NK-92 (cell line): ENCODE results near the gene PRMT2.
"Not testable (repeated sequence)": the region's sequence is repeated elsewhere in the genome, so short reads cannot be mapped to it uniquely, and the experiment has no call there.

Experiments
- DNase-seq: peaks from one replicate; lab custom pipeline; 2025; ENCODE audit not compliant: unreplicated experiment; lab: John Stamatoyannopoulos, UW

PRMT2 gene

GRCh38 chr21:46617267-46618051, 18.0 kb upstream of the PRMT2 start:
- no peak for DNase-seq

- no peak for DNase-seq
Observed at GRCh38 chr21:46618738-46619379, 16.6 kb upstream of the PRMT2 start.

- no peak for DNase-seq
Observed at GRCh38 chr21:46619846-46620245, 15.6 kb upstream of the PRMT2 start.

DNA sequence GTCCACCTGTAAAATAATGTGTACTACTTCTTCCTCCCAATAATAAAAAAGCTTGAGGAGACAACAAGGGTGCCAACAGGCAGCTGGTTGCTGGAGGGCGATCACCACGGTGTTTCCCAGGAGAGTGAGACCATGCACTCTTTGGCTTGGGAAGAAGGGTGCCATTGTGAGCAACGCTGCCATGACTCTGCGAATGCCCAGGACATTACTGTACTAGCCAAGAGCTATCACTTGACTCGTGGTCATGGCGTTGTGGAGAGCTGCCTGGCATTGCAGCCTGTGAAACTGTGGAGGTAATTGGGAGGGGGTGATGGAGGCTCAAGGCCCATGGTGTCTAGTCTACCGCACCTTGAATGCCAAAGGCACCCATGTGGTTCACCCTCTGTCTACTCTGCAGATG, 14.6 kb upstream of the PRMT2 start:
- no peak for DNase-seq

- DNase-seq, result no peak
Observed at GRCh38 chr21:46621457-46622182, 13.9 kb upstream of the PRMT2 start.

- no peak for DNase-seq
Observed at GRCh38 chr21:46622226-46622625, 13.2 kb upstream of the PRMT2 start.

- no peak for DNase-seq
Observed at GRCh38 chr21:46624050-46624449, 11.4 kb upstream of the PRMT2 start.

- DNase-seq, result no peak
Observed at GRCh38 chr21:46625759-46626158, 9.7 kb upstream of the PRMT2 start.

DNA sequence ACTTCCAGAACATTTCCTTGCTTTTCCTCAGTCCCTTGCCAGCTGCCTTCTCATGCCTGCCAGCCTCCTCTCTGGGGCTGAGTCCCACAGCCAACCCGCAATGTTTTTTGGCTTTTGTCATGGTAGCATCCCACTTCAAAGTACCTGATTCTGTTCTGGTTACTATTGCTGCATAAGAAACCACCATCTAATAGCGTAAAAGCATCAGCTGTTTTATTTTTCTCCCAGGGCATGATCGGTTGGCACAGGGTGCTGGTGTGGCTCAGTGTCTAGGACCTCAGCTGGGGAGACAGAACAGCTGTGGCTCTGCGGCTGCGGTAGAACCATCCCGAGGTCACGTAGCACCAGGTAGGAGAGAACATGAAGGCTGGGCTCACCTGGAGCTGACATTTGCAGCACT, 8.9 kb upstream of the PRMT2 start:
- no peak for DNase-seq

DNA sequence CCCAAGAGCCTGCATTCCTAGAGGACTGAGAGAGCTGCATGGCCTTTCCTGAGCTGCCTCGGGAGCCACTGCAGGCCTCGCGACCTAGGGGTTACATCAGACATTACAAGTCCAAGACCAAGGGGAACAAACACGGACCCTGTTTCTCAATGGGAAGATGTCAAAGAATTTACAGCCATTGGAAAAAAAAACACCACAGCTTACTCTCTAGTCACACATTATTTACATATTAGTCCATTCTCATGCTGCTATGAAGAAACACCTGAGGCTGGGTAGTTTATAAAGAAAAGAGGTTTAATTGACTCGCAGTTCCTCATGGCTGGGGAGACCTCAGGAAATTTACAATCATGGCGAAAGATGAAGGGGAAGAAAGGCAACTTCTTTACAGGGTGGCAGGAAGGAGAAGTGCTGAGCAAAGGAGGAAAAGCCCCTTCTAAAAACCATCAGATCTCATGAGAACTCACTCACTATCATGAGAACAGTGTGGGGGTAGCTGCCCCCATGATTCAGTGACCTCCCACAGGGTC, 8.4 kb upstream of the PRMT2 start:
- DNase-seq, result no peak

DNA sequence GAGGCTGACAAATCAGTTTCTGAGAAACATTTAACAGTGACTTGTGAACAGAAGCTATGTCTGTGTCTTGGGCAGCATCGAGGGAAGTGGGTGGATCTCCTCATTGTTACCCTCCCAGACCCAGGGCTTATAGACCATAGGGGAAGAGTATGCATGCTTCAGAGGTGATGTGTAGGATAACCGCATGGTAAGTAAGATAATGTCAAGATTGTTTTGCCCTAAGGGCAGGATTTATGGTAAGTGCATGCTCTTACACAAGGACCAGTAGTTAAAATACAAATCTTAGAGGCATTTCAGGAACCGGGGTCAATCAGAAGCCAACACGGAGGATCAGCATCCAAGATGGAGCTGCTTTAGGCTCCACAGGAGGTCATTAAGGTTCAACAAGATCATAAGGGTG, 7.7 kb upstream of the PRMT2 start:
- no peak for DNase-seq

- DNase-seq, result no peak
Observed at GRCh38 chr21:46628868-46629267, 6.6 kb upstream of the PRMT2 start.

DNA sequence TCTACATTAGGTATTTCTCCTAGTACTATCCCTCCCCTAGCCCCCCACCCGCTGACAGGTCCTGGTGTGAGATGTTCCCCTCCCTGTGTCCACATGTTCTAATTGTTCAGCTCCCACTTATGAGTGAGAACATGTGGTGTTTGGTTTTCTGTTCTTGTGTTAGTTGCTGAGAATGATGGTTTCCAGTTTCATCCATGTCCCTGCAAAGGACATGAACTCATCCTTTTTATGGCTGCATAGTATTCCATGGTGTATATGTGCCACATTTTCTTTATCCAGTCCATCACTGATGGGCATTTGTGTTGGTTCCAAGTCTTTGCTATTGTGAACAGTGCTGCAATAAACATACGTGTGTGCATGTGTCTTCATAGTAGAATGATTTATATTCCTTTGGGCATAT, 4.6 kb upstream of the PRMT2 start:
- not testable (repeated sequence) for DNase-seq

DNA sequence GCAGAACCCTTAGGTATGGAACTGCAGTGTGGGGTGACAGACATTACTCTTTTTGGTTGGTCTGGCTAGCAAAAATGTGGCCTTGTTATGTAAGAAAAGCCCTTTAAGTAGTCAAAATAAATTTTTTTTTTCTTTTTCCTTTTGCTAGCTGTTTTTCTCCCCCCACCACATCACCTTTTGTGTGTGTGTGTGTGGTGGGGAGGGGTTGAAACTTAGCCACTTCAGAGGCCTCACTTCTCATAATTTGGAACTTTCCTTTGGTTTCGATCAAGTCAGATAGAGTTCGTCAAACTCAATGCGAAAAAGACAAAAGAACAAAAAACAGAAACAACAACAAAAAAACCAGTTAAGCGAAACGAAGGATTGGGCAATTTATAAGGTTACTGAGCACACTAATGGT, 1.9 kb upstream of the PRMT2 start:
- no peak for DNase-seq

GRCh38 chr21:46634427-46634826, 1.0 kb upstream of the PRMT2 start:
- DNase-seq, result no peak

DNA sequence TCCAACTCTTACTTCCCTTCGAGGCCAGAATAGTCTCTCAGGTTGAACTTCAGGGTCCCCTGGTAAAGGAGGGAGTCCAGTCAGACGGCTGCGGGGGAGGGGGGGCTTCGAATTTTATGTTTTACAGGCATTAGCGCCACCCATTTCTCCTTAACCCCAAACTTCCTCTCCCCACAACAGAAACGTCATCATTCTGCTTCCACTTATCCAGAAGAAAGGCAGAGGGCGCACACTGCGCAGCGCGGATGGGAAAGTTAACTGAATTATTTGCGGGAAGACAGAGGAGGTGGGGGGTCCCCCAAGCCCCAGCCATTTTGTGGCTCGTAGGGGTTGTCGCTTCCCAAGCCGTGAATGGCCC, 529 bp upstream of the PRMT2 start:
- DNase-seq, result no peak

GRCh38 chr21:46636181-46636512, 673 bp downstream of the PRMT2 start:
- no peak for DNase-seq

GRCh38 chr21:46636550-46637285, 1.2 kb downstream of the PRMT2 start:
- no peak for DNase-seq

DNA sequence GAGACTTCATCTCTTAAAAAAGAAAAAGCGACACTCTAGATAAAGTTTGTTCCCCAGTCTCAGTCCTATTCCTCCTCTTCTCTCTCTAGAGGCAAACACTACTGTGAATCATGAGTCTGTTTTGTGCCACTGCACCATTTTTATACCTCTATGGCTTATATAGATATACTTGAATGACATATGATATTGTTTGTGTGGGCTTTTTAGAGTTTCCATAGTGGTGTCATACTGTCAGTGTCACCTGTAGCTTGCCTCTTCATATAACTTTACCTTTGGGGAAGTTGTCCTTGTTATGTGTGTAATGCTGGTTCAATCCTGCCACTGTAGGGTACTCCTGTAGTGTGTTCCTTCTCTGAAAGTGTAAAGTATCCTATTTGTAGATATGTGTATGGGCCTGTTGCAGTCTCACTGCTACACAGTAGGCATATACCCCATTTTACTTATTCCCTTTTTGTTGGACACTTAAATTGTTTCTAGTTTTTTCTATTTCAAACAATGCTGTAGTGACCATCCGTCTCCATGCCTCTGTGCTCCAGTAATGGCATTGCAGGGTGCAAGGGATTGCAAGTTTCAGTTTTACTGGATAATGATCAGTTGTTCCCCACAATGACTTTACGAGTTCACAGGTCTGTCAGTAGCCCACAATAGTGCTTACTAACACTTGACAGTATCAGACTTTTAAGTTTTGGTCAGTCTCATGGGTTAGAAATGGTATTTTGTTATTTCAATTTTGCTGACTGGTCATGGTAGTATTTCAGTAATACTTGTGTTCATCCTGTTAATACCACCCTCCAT, 2.7 kb downstream of the PRMT2 start:
- no peak for DNase-seq

DNA sequence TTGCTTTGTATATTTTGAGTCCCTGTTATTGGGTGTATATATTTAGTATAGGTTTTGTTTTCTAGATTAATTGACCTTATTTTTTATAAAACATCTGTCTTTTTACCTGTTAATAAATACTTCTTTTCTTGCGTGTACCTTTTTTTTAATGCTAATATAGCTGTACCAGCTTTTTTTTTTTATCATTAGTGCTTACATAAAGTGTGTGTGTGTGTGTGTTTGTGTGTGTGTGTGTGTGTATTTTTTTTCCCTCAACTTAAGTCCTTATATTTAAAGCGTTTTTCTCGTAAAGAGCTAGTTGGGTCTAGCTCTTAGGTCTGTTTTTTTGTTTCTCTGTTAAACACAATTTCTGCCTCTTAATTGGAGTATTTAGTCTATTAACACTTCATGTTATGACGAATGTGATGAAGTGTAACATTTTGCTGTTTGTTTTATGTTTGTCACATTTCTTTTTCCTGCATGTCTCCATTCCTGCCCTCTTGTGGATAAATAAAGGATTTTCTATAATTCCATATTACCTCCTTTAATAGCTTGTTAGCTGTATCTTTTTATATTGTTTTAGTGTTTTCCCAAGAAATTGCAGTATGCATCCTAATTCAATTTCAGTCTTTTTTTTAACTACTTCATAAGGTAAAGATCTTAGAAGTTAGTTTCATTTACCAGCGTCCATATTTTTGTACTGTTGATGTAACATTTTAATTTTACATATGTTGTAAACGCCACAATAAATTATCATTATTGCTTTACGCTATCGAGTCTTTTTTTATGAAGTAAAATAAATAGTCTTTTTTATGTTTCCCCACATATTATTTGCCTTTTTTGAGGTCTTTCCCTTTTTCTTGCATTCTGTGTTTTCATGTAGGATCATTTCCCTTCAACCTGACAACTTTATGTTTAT, 4.3 kb downstream of the PRMT2 start:
- no peak for DNase-seq
